ENCODE results near the gene CXorf58.
"Not testable (repeated sequence)": the region's sequence is repeated elsewhere in the genome, so short reads cannot be mapped to it uniquely, and the experiment has no call there.

CXorf58 gene

DNA sequence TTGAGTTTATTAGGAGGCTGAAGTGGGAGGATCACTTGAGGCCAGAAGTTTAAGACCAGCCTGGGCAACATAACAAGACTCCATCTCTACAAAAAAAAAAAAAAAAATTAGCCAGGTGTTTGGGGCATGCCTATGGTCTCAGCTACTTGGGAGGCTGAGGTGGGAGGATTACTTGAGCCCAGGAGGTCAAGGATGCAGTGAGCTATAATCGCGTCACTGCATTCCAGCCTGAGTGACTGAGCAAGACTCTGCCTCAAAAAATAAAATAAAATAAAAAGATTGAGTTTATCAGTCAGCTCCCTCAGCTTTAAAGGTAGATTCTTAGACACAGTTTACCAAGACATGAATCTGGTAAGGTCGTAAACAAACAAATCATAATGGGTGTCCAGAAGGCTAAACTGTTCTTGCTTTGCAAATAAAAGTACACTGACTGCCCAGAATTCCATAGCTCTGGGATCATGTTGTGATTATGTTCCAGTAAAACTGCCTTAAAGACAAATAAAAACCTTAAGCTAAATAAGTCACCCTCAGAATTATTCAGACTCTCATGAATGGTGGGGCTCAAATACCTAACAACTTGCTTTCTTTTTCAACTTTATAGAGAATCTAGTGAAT, 18.8 kb upstream of the CXorf58 start:
- H4K20me1 ChIP-seq (ENCODE audit: insufficient read depth, low read length): no peaks in the 10 kb centered on the region
- no peaks in the 10 kb centered on the region for H3K4me1 ChIP-seq (ENCODE audit: low read length)
- H3K36me3 ChIP-seq (replicated peaks; ENCODE audit: low read depth, low read length): no peaks in the 10 kb centered on the region
- H3K27me3 ChIP-seq (ENCODE audit: low read depth, low read length): no peaks in the 10 kb centered on the region
- no peak overlapping the region for H3K4me2 ChIP-seq (ENCODE audit: low read length)
- no peaks in the 10 kb centered on the region for H3K9me3 ChIP-seq (ENCODE audit: insufficient read depth, low read length)
- H3K4me3 ChIP-seq (ENCODE audit: low read length): no peak overlapping the region
- H3K9ac ChIP-seq (ENCODE audit: low read length): no peak overlapping the region
- no peak overlapping the region for H3K27ac ChIP-seq (ENCODE audit: low read length)
- no peak for TF ChIP-seq EZH2phosphoT487 (IDR thresholded peaks at IDR 0.05; ENCODE audit: low read depth)
- TF ChIP-seq, protein P1, sequence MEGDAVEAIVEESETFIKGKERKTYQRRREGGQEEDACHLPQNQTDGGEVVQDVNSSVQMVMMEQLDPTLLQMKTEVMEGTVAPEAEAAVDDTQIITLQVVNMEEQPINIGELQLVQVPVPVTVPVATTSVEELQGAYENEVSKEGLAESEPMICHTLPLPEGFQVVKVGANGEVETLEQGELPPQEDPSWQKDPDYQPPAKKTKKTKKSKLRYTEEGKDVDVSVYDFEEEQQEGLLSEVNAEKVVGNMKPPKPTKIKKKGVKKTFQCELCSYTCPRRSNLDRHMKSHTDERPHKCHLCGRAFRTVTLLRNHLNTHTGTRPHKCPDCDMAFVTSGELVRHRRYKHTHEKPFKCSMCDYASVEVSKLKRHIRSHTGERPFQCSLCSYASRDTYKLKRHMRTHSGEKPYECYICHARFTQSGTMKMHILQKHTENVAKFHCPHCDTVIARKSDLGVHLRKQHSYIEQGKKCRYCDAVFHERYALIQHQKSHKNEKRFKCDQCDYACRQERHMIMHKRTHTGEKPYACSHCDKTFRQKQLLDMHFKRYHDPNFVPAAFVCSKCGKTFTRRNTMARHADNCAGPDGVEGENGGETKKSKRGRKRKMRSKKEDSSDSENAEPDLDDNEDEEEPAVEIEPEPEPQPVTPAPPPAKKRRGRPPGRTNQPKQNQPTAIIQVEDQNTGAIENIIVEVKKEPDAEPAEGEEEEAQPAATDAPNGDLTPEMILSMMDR (IDR thresholded peaks at IDR 0.05; ENCODE audit: low read depth, low read length): no peak
- no peaks in the 10 kb centered on the region for H3K79me2 ChIP-seq (ENCODE audit: low read length)
- H2AFZ ChIP-seq (ENCODE audit: low read depth, low read length): no peak overlapping the region

DNA sequence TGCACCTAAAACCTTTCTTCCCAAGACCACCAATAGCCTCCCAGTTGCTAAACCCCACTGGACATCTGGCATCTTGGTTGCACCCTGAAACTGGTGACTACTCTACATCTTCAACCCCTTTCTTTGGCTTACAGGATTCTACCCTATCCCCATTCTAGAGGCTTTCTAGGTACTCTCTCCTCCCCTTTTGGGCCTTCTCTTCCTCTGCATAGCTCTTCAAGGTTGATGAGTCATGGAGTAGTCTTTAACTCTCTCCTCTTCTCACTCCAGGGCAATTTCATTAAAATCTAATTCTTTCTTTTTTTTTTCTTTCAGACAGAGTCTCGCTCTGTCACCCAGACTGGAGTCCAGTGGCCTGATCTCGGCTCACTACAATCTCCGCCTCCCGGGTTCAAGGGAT, 16.9 kb upstream of the CXorf58 start:
- no peak overlapping the region for H3K9ac ChIP-seq (ENCODE audit: low read length)
- TF ChIP-seq EZH2phosphoT487 (IDR thresholded peaks at IDR 0.05; ENCODE audit: low read depth): no peak
- no peaks in the 10 kb centered on the region for H3K36me3 ChIP-seq (replicated peaks; ENCODE audit: low read depth, low read length)
- no peaks in the 10 kb centered on the region for H3K27me3 ChIP-seq (ENCODE audit: low read depth, low read length)
- no peaks in the 10 kb centered on the region for H3K9me3 ChIP-seq (ENCODE audit: insufficient read depth, low read length)
- no peaks in the 10 kb centered on the region for H4K20me1 ChIP-seq (ENCODE audit: insufficient read depth, low read length)
- no peaks in the 10 kb centered on the region for H3K79me2 ChIP-seq (ENCODE audit: low read length)
- H3K27ac ChIP-seq (ENCODE audit: low read length): no peak overlapping the region
- H3K4me1 ChIP-seq (ENCODE audit: low read length): no peaks in the 10 kb centered on the region
- no peak overlapping the region for H3K4me3 ChIP-seq (ENCODE audit: low read length)
- no peak overlapping the region for H3K4me2 ChIP-seq (ENCODE audit: low read length)
- H2AFZ ChIP-seq (ENCODE audit: low read depth, low read length): no peak overlapping the region

DNA sequence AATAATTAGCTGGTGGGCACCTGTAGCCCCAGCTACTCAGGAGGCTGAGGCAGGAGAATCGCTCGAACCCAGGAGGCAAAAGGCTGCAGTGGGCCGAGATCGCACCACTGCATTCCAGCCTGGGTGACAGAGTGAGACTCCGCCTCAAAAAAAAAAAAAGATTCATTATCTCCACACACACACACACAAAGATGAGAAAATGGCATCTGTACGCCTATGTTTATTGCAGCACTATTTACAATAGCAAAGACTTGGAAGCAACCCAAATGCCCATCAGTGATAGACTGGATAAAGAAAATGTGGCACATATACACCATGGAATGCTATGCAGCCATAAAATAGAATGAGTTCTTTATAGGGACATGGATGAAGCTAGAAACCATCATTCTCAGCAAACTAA, 12.8 kb upstream of the CXorf58 start:
- H3K9me3 ChIP-seq (ENCODE audit: insufficient read depth, low read length); H3K4me3 ChIP-seq (ENCODE audit: low read length); H2AFZ ChIP-seq (ENCODE audit: low read depth, low read length); H3K79me2 ChIP-seq (ENCODE audit: low read length); H3K36me3 ChIP-seq (replicated peaks; ENCODE audit: low read depth, low read length); H3K27ac ChIP-seq (ENCODE audit: low read length); H3K9ac ChIP-seq (ENCODE audit: low read length); H3K4me2 ChIP-seq (ENCODE audit: low read length); H3K27me3 ChIP-seq (ENCODE audit: low read depth, low read length); H4K20me1 ChIP-seq (ENCODE audit: insufficient read depth, low read length): not testable (repeated sequence)
- peaks cover 32% of the 10 kb centered on the region for H3K4me1 ChIP-seq (ENCODE audit: low read length)

DNA sequence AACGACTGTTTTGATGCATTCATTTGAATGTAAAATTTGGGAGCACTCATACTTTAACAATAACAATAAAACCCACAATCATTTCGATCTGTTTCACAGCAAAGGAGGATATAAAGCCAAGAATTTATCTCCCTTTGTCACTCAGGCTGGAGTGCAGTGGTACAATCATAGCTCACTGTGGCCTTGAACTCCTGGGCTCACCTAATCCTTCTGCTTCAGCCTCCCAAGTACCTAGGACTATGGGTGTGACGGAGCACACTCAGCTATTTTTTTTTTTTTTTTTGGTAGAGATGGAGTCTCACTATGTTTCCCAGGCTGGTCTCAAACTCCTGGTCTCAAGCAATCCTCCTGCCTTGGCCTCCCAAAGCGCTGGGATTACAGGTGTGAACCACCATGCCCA, 11.3 kb upstream of the CXorf58 start:
- peaks cover 42% of the 10 kb centered on the region for H3K4me1 ChIP-seq (ENCODE audit: low read length)
- H3K9me3 ChIP-seq (ENCODE audit: insufficient read depth, low read length); H3K36me3 ChIP-seq (replicated peaks; ENCODE audit: low read depth, low read length); H3K27ac ChIP-seq (ENCODE audit: low read length); H3K4me2 ChIP-seq (ENCODE audit: low read length); H4K20me1 ChIP-seq (ENCODE audit: insufficient read depth, low read length); H2AFZ ChIP-seq (ENCODE audit: low read depth, low read length); H3K79me2 ChIP-seq (ENCODE audit: low read length); H3K9ac ChIP-seq (ENCODE audit: low read length); H3K27me3 ChIP-seq (ENCODE audit: low read depth, low read length); H3K4me3 ChIP-seq (ENCODE audit: low read length): not testable (repeated sequence)

DNA sequence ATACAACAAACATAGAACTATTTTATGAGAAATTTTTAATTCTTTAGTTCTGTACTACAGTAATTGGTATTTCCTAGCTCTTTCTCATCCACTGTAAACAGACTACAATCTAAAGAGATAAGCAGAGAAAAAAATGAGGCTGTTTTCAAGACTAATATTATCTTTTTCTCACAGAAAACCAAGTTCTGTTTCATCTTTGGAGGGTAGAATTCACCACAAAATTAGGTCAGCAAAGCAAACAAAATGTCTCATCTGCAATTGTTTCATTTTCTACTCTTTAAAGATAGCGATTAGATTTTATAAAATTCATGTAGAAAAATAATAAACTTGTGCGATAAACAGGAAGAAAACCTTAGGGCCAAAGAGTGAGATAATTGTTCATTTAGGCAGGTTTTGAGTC, 10.8 kb upstream of the CXorf58 start:
- Histone ChIP-seq H3K36me3 (replicated peaks; ENCODE audit: low read depth, low read length) (no peaks in the 10 kb centered on the region), H3K9me3 (ENCODE audit: insufficient read depth, low read length) (no peaks in the 10 kb centered on the region), H3K79me2 (ENCODE audit: low read length) (peaks cover 3% of the 10 kb centered on the region; the same call in 1 of the 2 replicates), H4K20me1 (ENCODE audit: insufficient read depth, low read length) (no peaks in the 10 kb centered on the region), H3K27ac (ENCODE audit: low read length) (no peak overlapping the region), H3K27me3 (ENCODE audit: low read depth, low read length) (no peaks in the 10 kb centered on the region), H3K9ac (ENCODE audit: low read length) (no peak overlapping the region), H3K4me3 (ENCODE audit: low read length) (no peak overlapping the region), H3K4me1 (ENCODE audit: low read length) (peaks cover 46% of the 10 kb centered on the region), H3K4me2 (ENCODE audit: low read length) (0 out of 2 replicates have a peak overlapping the region, but pooled peaks have one; percentile 3), H2AFZ (ENCODE audit: low read depth, low read length) (no peak overlapping the region)
- no peak for TF ChIP-seq EZH2phosphoT487 (IDR thresholded peaks at IDR 0.05; ENCODE audit: low read depth)
- TF ChIP-seq, protein P1 (IDR thresholded peaks at IDR 0.05; ENCODE audit: low read depth, low read length): no peak

Measured in OCI-LY3 (cell line).